ENCODE results near the gene KCNS1. TPM values are rescaled to one million over a fixed set of nuclear protein-coding genes. Genes with fewer than 3 reads are reported as not detected.
"Not testable (repeated sequence)": the region's sequence is repeated elsewhere in the genome, so short reads cannot be mapped to it uniquely, and the experiment has no call there.

Gene KCNS1
- total RNA-seq, 1 experiment from 2014 or later: 0.09 TPM

GRCh38 chr20:45066372-45066771, 34.6 kb downstream of the KCNS1 start:
- Histone ChIP-seq H3K4me3 (ENCODE audit: low read depth, low read length) (no peak overlapping the region), H3K36me3 (ENCODE audit: control insufficient read depth, insufficient read depth, low read length) (no peaks in the 10 kb centered on the region), H3K4me1 (peaks cover 29% of the 10 kb centered on the region), H3K9me3 (peaks cover 6% of the 10 kb centered on the region; the same call in 1 of the 2 replicates), H3K27me3 (replicated peaks; ENCODE audit: control insufficient read depth, insufficient read depth, low read length) (no peaks in the 10 kb centered on the region)
- ChIA-PET POLR2A (no interaction called here), CTCF (interaction anchor here (0.5 to 0.6 kb wide), 2 partner anchors 11 to 23 kb away, joined by 3 read pairs; no protein-coding TSS in a partner anchor)
- no TSS peak for BruUV-seq (replicated peaks)
- intact Hi-C loops (cut with micrococcal nuclease; ENCODE audit: unreplicated experiment): no loop called here
- Mint-ChIP-seq H3K27ac (ENCODE audit: unreplicated experiment) (no peak overlapping the region), H3K27me3 (ENCODE audit: insufficient read depth, unreplicated experiment) (no peaks in the 10 kb centered on the region), H3K9me3 (ENCODE audit: unreplicated experiment) (peaks cover 13% of the 10 kb centered on the region), H3K4me3 (ENCODE audit: unreplicated experiment) (no peak overlapping the region), H3K4me1 (ENCODE audit: low read depth, unreplicated experiment) (peaks cover 42% of the 10 kb centered on the region), H3K36me3 (ENCODE audit: insufficient read depth, unreplicated experiment) (peaks cover 27% of the 10 kb centered on the region)
- TF ChIP-seq CTCF (IDR thresholded peaks at IDR 0.05; ENCODE audit: insufficient read depth in 1 of 2, low read depth in 1 of 2, low read length in 1 of 2, severe bottlenecking in 1 of 2, unreplicated experiment in 1 of 2): no peak
- no peak for DNase-seq

- Histone ChIP-seq H3K36me3 (ENCODE audit: control insufficient read depth, insufficient read depth, low read length) (no peaks in the 10 kb centered on the region), H3K4me1 (peaks cover 18% of the 10 kb centered on the region), H3K9me3 (no peaks in the 10 kb centered on the region), H3K27me3 (replicated peaks; ENCODE audit: control insufficient read depth, insufficient read depth, low read length) (no peaks in the 10 kb centered on the region), H3K4me3 (ENCODE audit: low read depth, low read length) (no peak overlapping the region)
- peaks cover 20% of the 10 kb centered on the region for H3K36me3 Mint-ChIP-seq (ENCODE audit: insufficient read depth, unreplicated experiment)
- no peak overlapping the region for H3K27ac Mint-ChIP-seq (ENCODE audit: unreplicated experiment)
- POLR2A ChIA-PET: no interaction called here
- DNase-seq: no peak
- intact Hi-C loops (cut with micrococcal nuclease; ENCODE audit: unreplicated experiment): no loop called here
- no peak overlapping the region for H3K4me3 Mint-ChIP-seq (ENCODE audit: unreplicated experiment)
- TF ChIP-seq CTCF (IDR thresholded peaks at IDR 0.05; ENCODE audit: insufficient read depth in 1 of 2, low read depth in 1 of 2, low read length in 1 of 2, severe bottlenecking in 1 of 2, unreplicated experiment in 1 of 2): no peak
- no TSS peak for BruUV-seq (replicated peaks)
- H3K27me3 Mint-ChIP-seq (ENCODE audit: insufficient read depth, unreplicated experiment): no peaks in the 10 kb centered on the region
- peaks cover 30% of the 10 kb centered on the region for H3K4me1 Mint-ChIP-seq (ENCODE audit: low read depth, unreplicated experiment)
- CTCF ChIA-PET: interaction anchor here (1.4 kb wide), 1 partner anchor 23 kb away, joined by 3 read pairs; no protein-coding TSS in a partner anchor
- peaks cover 4% of the 10 kb centered on the region for H3K9me3 Mint-ChIP-seq (ENCODE audit: unreplicated experiment)
Observed at GRCh38 chr20:45064812-45065211, 36.1 kb downstream of the KCNS1 start.

- H3K4me3 Mint-ChIP-seq (ENCODE audit: unreplicated experiment); H3K4me3 ChIP-seq (ENCODE audit: low read depth, low read length); DNase-seq; H3K27ac Mint-ChIP-seq (ENCODE audit: unreplicated experiment); H3K9me3 Mint-ChIP-seq (ENCODE audit: unreplicated experiment); H3K27me3 ChIP-seq (replicated peaks; ENCODE audit: control insufficient read depth, insufficient read depth, low read length); CTCF ChIA-PET; POLR2A ChIA-PET; H3K36me3 ChIP-seq (ENCODE audit: control insufficient read depth, insufficient read depth, low read length); H3K4me1 ChIP-seq; BruUV-seq (replicated peaks); intact Hi-C loops (cut with micrococcal nuclease; ENCODE audit: unreplicated experiment); H3K27me3 Mint-ChIP-seq (ENCODE audit: insufficient read depth, unreplicated experiment); H3K9me3 ChIP-seq: not testable (repeated sequence)
- Mint-ChIP-seq H3K36me3 (ENCODE audit: insufficient read depth, unreplicated experiment) (peaks cover 14% of the 10 kb centered on the region), H3K4me1 (ENCODE audit: low read depth, unreplicated experiment) (peaks cover 14% of the 10 kb centered on the region)
Observed at GRCh38 chr20:45063107-45063506, 37.8 kb downstream of the KCNS1 start.

GRCh38 chr20:45061244-45061643, 39.7 kb downstream of the KCNS1 start:
- no peak for DNase-seq
- H3K4me3 ChIP-seq (ENCODE audit: low read depth, low read length): no peak overlapping the region
- ChIA-PET CTCF (interaction anchor here (1.3 to 1.9 kb wide), 3 partner anchors 17 to 35 kb away, joined by 4 to 8 read pairs (median 6); no protein-coding TSS in a partner anchor), POLR2A (interaction anchor here (0.7 kb wide), 1 partner anchor 101 kb away, joined by 3 read pairs; the partner anchor contains the start of gene TOMM34)
- no TSS peak for BruUV-seq (replicated peaks)
- H3K36me3 ChIP-seq (ENCODE audit: control insufficient read depth, insufficient read depth, low read length): no peaks in the 10 kb centered on the region
- peaks cover 7% of the 10 kb centered on the region for H3K36me3 Mint-ChIP-seq (ENCODE audit: insufficient read depth, unreplicated experiment)
- intact Hi-C loops (cut with micrococcal nuclease; ENCODE audit: unreplicated experiment): no loop called here
- no peaks in the 10 kb centered on the region for H3K27me3 Mint-ChIP-seq (ENCODE audit: insufficient read depth, unreplicated experiment)
- peaks cover 5% of the 10 kb centered on the region for H3K4me1 ChIP-seq
- H3K4me1 Mint-ChIP-seq (ENCODE audit: low read depth, unreplicated experiment): peaks cover 14% of the 10 kb centered on the region
- no peak for TF ChIP-seq CTCF (IDR thresholded peaks at IDR 0.05; ENCODE audit: insufficient read depth in 1 of 2, low read depth in 1 of 2, low read length in 1 of 2, severe bottlenecking in 1 of 2, unreplicated experiment in 1 of 2)
- no peak overlapping the region for H3K27ac Mint-ChIP-seq (ENCODE audit: unreplicated experiment)
- no peaks in the 10 kb centered on the region for H3K9me3 Mint-ChIP-seq (ENCODE audit: unreplicated experiment)
- H3K27me3 ChIP-seq (replicated peaks; ENCODE audit: control insufficient read depth, insufficient read depth, low read length): no peaks in the 10 kb centered on the region
- H3K9me3 ChIP-seq: no peaks in the 10 kb centered on the region
- H3K4me3 Mint-ChIP-seq (ENCODE audit: unreplicated experiment): no peak overlapping the region

Data from Caco-2 (cell line).